Stimulated activated CD4-positive, alpha-beta T cell treated with anti-CD3 and anti-CD28 coated beads, TNF-alpha, amount 100 ng/mL, for 4 hours (primary cell): ENCODE data around the gene RAET1G.
A peak's percentile ranks its signal among the peaks of the same experiment; 100 is the strongest.
"Not testable (repeated sequence)": the region's sequence is repeated elsewhere in the genome, so short reads cannot be mapped to it uniquely, and the experiment has no call there.

Source experiments
- DNase-seq, 3 experiments: peaks; one replicate each; pipeline ENCODE4 v3.0.0-alpha.2; 2020; ENCODE audit warnings: low read depth in 3 of 3

The RAET1G gene

DNA sequence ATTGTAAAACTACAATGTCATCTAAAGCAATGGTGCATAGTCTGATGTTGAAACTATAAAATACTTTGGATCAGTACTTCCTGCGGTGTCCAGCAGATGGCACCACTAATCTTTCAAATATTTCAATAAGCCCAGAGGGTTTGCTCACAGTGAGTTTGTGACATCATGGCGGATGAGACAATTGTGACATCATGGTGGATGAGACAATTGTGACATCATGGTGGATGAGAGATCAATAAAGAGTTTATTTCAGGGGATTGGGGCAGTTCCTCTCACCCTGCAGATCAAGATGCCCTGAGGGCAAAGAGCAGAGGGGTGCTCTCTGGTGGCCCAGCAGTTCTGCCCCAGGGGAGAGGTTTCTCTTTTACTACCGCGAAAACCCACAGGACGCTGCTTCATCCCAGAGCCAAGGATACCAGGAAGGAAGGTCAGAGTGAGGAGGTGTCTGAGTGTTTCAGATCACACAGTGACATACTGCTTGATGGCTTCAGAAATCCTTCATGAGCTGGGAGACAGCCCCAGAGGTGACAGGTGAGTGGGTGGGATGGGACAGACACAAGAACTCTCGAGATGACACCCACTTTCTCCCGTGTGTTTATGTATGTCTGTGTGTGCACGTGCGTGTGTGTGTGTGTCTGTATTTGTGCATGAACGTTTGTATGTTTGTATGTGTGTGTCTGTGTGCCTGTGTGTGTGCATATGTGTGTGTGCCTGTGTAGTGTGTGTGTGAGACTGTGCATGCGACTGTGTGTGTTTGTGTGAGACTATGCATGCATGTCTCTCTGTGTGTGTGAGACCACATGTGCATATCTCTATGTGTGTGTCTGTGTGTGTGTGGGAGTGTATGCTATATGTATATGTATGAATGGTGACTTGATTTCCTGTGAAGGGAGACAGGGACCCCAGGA, 11.6 kb upstream of the RAET1G start:
- peak in 2 of 3 experiments; percentile 42 to 54 for DNase-seq

DNA sequence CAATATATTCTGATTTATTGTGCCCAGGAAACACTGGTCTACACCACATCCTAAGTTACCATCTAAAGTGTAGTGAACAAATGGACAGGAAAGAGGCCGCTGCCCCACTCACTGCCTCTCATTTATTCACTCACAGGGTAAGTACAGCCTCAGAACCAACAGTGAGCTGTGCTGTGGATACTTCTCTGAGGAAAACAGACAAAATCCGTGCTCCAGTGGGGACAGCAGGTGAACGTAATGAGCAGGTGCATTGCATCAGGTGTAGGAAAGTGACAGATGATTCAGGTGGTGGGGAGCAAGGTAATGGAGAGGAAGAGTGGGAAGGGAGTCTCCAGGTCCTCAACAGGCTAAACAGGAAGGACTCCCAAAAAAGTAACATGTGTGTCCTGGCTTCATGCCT, 10.5 kb upstream of the RAET1G start:
- DNase-seq = no peak

DNA sequence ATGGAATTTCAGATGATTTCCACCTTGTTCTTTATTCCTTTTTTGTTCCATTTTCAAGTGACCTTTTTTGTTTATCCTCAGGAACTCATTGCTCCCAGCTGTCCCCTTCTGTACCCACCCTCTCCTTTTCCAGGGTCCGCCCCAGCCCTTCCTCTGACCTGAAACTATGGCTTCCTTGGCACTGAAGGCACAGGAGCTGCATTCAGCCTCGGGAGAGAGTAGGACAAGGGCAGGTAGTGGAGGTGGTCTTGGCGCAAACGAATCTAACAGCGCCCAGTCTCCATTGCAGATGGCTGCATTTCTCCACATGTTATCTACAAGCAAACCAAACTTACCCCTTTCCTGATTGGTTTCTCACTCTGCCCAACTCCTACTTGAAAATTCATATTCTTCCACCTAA, 10.1 kb upstream of the RAET1G start:
- no peak for DNase-seq

DNA sequence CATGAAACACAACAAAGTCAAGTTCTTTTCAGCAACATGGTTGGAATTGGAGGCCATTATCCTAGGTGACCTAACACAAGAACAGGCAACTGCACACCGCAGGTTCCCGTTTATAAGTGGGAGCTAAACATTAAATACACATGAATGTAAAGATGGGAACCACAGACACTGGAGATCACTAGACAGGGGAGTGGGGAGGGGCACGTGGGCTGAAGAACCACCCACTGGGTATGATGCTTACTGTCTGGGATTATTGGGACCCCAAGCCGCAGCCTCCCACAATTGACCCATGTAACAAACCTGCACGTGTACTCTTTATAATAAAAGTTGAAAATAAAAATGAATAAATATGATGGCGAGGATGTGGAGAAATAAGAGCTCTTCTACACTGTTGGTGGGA, 8.6 kb upstream of the RAET1G start:
- DNase-seq = no peak

DNA sequence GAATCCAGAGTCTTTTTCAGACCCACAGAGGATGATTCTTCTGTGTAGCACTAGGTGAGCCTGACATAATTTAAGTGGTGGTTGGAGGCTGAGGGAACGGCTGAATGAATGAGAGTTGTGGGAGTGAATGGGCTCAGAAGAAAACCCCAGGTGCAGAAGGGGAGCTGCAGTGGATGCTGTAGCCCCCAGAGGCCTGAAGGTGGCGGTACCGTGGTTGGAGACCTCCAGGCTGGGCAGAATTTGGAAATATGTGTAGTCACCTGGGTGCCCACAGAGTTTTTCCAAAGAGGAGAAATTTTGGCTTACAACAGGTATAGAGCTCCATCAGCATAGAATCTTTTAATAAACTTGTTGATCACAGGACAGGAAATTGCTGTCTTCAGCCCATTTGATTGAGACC, 6.5 kb upstream of the RAET1G start:
- DNase-seq = no peak

DNA sequence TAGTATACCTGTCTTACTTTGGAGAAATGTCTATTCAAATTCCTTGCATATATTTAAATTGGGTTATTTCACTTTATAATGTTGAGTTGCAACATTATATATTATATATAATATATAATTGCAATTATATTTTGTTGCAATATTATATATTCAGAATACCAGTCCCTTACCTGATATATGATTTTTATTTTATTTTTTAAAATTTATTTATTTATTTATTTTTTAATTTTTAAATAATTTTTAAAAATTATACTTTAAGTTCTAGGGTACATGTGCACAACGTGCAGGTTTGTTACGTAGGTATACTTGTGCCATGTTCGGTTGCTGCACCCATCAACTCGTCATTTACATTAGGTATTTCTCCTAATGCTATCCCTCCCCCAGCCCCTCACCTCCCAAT, 4.1 kb upstream of the RAET1G start:
- not testable (repeated sequence) for DNase-seq

DNA sequence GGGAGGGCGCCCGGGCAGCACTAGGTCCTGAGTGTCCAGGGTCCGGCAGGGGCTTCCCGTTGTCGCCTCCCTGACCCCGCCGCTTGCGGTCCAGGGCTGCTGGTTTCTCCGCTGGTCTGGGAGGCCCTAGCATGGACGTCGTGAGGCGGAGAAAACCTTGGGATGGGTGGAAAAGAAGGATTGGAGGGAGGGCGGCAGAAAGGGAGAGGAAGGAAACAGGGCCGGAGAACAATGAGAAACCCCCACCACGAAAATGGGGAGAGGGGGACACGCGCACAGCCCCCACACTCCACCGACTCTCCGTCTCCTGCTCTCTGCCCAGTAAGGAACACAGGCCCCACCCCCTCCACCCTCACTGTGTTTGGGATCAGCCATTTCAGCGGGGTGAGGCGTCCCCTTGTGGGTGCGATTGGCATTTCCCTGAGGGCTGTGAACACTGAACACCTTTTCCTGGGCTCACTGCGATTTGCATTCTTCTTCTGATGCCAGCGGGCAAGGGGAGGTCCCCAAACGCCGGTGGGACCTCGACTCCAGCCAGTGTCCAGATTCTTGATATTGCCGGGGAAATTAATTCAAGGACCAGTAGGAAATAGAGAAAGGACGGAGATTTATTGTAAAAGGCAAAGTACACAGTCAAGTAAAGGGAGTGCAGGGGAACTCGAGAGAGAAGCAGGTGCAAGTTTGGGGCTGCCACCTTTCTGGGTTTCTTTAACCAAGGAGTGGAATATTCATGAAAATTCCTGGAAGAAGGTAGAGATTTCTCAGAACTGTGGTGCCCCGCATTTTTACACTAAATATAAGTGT, 3.3 kb upstream of the RAET1G start:
- peak; percentile 51 to 65 (median 60) for DNase-seq

DNA sequence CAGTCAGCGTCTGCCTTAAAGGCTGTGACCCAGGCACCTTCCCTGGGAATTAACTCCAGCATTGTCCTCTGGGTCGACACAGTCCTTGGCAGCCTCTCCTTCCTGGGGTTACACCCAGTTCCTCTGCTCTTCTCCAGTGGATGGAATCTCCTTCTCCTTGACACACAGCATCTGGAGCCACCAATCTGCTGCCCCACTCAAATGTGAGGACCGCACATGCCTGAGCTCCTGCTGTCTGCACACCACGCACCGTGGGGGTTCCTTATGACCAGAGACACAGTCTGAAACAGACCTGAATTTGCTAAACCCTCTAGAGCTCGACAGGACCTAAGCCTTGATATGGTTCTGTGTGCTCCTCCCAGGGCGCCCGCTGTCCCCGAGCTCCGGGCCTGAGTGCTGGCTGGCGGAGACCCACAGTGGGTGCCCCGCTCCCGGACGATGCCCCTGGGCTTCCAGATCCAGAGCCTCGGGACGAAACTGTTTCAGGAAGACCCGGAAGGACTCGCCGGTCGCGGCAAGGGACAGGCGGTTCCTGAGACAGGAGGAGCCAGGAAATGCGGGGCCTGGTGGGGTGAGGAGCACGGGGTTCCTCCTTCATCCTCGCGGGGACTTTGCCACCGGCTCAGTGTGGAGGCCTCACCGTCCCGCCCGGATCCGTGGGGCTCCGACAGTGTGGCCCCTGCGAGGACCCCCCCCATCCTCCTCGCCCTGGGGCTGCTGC, 2.5 kb upstream of the RAET1G start:
- DNase-seq = no peak

DNA sequence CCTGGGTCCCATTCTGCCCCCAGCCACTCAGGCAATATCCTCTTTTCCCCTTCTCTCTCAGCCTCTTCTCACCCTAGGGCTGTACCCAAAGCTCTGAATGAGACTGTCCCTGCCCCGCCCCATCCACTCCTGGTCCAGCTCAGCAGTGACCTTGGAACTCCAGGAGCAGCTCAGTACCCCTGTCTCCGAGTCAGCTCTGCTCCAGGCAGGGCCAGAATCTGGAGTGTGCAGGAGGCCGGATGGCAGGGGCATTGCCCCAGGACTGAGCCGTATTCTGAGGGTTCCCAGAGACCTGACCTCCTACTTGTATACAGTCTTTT, 2.0 kb upstream of the RAET1G start:
- DNase-seq = no peak

DNA sequence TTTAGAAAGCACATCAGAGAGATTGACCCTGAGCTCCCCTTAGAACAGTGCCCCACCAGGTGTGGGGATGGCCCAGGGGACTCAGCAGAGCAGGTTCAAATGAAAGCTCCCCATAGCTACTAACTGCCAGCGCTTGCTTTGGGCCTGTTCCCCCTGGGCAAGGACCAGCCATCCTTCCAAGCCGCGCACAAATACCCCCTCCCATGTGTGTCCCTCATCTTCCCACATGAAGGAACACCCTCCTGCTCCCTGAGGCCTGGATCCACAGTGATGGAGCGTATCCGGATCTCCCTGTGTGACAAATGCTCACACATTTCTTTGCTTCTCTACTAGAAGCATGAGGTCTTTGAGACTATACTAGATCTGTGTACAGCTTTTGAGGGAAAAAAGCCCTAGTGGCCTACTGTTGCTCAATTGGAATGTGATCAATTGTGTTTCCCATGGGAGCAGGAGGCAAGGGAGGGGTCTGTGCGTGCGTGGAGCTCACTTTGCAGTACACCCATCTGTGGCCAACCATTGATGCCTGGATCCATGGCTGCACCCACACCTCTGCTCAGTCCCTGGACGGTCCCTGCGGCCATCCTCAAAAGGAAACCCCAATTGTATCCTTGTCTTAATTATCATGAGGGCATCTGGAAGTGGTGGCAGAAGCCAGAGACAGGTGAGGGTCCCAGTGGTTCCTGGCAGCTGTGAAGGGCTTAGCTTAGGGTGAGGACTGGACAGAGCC, 1.4 kb upstream of the RAET1G start:
- no peak for DNase-seq

DNA sequence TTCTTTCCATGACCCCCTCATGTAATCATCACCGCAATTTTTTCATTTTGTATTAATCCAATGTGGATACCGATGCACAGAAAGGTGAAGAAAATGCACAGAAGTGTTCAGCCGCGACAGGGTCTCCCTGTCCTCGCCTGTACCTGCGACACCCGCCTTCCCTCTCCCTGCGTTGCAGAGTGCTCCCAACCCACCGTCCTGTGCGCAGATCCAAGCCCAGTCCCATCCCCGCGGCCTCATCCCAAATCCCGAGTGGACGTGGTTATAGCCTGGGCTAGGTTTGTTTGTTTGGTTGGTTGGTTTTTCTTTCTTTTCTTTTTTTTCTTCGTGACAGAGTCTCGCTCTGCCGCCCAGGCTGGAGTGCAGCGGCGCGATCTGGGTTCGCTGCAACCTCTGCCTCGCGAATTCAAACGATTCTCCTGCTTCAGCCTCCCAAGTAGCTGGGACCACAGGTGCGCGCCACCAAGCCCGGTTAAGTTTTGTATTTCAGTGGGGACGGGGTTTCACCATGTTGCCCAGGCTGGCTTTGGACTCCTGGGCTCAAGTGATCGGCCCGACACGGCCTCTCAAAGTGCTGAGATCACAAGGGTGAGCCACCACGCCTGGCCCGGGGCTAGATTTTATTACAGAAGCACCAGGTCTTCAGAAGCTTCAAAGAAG, 536 bp upstream of the RAET1G start:
- DNase-seq = no peak

DNA sequence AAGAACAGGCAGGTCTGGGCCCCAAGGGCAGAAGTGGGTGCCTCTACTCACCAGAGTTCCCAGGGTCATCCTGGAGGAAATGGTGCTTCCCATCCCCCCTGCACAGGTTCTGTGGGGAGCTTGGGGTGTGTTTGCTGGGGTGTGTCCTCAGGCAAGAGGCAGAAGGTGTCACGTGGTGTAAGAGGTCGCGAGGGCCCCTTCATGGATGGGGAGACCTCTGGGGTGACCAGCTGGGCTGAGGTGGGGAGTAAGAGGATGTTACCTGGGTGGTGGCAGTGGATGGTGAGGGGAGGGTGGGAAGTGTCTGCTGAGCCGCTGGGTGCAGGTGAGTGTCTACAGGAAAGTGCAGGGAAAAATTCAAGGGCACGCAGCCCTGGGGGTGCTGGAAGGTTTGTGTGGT, 830 bp downstream of the RAET1G start:
- not testable (repeated sequence) for DNase-seq

DNA sequence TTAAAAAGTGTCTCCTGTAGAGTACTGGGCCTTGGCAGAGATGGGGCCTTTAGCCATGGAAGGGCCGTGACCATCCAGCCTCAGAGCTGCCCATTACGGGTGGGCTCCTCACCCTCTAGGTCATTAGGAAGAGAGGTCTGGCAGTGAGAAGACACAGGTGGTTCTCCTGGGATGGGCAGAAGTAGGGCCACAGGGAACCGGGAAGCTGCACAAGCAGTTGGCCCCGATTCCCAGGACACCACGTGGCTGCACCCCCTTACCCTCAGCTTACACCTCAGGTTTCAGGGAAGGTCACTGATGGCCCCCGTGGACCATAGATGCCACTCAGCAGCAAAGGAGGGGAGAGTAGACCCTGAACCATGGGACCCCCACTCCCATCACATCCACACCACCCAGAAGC, 1.6 kb downstream of the RAET1G start:
- DNase-seq = no peak

DNA sequence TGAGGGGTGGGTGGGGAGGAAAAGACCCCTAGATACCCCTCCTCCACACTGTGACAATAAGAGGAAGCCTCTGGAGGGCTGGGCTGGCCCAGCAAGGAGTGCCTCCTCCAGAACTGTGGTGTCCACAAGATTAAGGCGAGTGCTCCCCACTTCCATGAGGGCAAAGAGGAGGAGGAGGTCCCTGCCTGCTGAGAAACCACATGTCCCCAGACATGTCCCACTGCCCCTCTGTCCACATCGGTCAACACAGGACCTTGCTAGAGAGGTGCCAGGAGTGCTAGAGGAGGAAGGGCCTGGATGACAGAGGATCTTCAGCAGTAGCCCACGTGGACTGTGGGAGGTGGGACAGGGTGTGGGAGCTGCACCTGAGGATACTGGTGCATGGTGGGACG, 3.1 kb downstream of the RAET1G start:
- DNase-seq = no peak

DNA sequence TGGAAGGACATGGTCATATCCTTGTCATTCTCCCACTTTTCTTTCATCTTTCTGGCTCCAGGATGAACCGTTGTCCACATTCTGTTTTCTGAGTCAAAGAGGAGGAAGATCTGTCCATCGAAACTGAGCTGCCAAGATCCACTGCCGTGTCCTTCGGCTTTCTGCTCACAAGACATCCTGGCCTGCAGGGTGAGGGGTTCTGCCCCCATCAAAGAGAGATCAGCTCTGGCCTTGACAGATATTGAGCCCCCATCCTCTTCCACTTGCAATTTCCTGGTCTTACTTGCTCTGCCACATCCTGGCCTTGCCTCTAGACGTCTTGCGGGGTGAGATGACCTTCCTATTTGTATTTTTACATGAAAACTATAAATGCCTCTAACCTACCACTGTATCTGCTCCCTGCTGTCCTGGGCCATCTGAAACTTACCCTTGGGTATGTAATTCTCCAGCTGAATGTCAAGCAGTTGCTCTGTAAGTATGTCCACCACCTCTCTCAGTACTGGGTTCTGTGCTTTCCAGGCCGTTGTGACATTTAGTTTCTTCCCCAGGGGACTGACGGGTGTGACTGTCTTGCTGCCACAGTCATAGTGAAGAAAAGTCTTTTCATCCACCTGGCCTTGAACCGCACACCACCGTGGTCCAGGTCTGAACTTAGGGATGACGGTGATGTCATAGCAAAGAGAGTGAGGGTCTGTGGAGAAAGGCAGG, 3.6 kb downstream of the RAET1G start:
- not testable (repeated sequence) for DNase-seq

DNA sequence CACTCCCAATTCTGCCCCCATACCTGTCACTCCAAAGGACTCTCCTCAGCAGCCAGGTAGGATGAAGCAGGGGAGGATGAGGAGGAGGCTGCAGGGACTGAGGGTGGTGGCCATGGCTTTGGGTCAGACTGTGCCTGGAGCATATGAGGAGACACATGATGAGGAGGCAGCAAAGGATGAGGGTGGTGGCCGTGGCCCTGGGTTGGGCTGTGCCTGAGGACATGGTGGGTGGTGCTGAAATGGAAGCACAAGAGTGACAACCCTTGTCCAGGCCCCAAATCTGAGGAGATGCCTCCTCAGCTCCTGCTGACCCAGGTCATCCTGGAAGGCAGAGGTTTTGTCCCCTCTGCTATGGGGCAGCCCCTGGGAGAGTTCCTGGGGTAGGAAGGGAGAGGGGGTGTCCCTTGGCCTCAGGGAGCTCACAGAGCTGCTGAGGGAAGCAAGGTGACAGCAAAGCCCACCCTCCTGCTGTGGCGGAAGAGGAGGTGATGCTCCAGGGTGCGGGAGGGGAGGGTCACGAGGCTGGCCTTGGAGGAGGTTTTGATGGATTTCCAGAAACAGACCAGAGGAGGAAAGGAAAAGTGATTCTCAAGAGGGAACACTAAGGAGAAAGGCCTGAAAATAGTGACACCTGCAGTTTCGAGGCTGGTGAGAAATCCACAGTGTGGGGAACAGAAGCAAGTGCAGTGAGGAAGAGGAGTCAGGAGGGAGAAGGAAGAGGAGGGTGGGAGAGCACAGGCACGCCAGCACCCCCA, 4.6 kb downstream of the RAET1G start:
- no peak for DNase-seq

DNA sequence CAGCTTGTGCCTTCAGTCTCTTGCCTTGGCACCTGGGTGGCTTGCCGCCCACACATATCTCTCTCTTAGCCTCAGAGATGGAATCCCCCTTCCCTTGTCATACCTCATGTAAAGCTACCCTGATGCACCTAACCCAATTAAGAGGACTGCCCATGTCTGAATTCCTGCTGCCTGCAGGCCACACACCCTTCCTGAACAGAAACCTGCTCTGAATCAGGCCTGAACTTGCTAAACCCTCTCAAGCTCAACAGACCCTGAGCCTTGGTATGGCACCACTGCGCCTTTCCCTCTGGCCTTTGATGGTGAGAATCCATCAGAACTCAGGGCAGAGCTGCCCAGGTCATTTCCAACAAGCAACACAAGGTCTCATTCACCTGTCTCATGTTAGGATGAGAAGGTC, 5.2 kb downstream of the RAET1G start:
- DNase-seq = no peak

DNA sequence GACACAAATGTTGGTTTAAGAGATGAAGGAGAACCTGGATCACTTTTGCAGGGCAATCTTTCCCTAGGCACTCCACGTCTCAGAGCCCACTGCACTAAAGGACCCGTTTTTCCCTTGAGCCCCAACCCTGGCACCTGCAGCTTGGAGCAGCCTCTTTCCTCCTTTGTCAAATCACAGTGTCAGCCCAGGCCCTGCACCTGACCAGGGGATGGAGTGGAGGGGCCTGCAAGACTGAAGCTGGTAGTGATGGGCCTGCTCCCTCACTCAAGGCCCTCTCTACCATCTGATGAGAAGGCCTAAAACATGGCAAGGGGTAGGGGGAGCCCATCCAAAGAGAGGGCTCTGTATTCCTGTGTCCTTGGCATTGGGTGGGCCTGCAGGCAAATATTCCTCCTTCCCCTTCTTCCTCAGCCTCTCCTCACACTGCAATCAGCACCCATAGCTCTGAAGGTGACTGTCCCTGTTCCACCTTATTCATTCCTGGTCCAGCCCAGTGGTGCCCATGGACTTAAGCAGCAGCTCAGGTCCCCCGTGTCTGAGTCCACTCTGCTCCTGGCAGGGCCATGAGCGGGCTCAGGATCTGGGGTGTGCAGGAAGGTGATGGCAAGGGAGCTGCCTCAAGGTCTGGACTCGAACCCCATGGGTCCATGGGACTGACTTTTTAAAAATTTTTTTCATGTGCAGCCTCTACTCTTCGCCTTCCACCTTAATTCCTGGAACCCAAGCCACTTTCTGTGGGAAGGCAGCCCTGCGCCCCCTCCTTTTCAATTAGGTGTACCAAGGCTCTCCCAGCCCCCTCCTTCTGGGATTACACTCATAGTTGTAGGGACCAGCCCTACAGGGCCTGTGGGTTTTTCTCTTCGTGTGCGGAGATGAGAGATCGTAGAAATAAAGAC, 6.7 kb downstream of the RAET1G start:
- DNase-seq = no peak
